Endodermal cell (in vitro differentiated cells): ENCODE results near the gene SCRN3. TPM values are rescaled to one million over a fixed set of nuclear protein-coding genes. Genes with fewer than 3 reads are reported as not detected.

Experiments
- DNase-seq: peaks from one replicate; pipeline ENCODE4 v3.0.0-alpha.2; 2017
- H3K27ac ChIP-seq: 2 replicates; pipeline ENCODE4 v1.5.1; 2013; ENCODE audit warnings: mild to moderate bottlenecking, low read depth, low read length, moderate library complexity
- H3K27me3 ChIP-seq: 2 replicates; pipeline ENCODE4 v1.6.1; 2013; ENCODE audit warnings: mild to moderate bottlenecking, low read length, moderate library complexity; ENCODE audit not compliant: insufficient read depth, control insufficient read depth, poor library complexity, severe bottlenecking
- H3K36me3 ChIP-seq: 2 replicates; pipeline ENCODE4 v1.7.0; 2013; ENCODE audit warnings: mild to moderate bottlenecking, low read length, moderate library complexity; ENCODE audit not compliant: control insufficient read depth, insufficient read depth
- H3K4me1 ChIP-seq: one replicate; pipeline ENCODE4 v1.7.0; 2013; ENCODE audit warnings: low read length; ENCODE audit not compliant: control insufficient read depth, insufficient read depth
- H3K4me3 ChIP-seq: 2 replicates; pipeline ENCODE4 v1.5.1; 2013; ENCODE audit warnings: mild to moderate bottlenecking, low read length, moderate library complexity
- H3K9ac ChIP-seq: 2 replicates; pipeline ENCODE4 v1.6.1; 2013; ENCODE audit warnings: mild to moderate bottlenecking, low read length, moderate library complexity; ENCODE audit not compliant: poor library complexity, severe bottlenecking; ENCODE audit errors: extremely low read depth
- H3K9me3 ChIP-seq: 2 replicates; pipeline ENCODE4 v1.6.1; 2013; ENCODE audit warnings: mild to moderate bottlenecking, low read length, moderate library complexity; ENCODE audit not compliant: control insufficient read depth
- H3K27ac Mint-ChIP-seq: 2 replicates; pipeline ENCODE4 v1.8.0; 2020; ENCODE audit warnings: mixed read lengths
- H3K27me3 Mint-ChIP-seq: 2 replicates; pipeline ENCODE4 v1.8.0; 2021; ENCODE audit warnings: mild to moderate bottlenecking, mixed read lengths; ENCODE audit not compliant: insufficient read depth
- H3K36me3 Mint-ChIP-seq: 2 replicates; pipeline ENCODE4 v1.8.0; 2020; ENCODE audit warnings: low read depth, mixed read lengths
- H3K4me1 Mint-ChIP-seq: 2 replicates; pipeline ENCODE4 v1.8.0; 2020; ENCODE audit warnings: mixed read lengths
- H3K4me3 Mint-ChIP-seq: 2 replicates; pipeline ENCODE4 v1.8.0; 2020; ENCODE audit warnings: mild to moderate bottlenecking, moderate library complexity, mixed read lengths
- H3K9me3 Mint-ChIP-seq: 2 replicates; pipeline ENCODE4 v1.8.0; 2020; ENCODE audit warnings: mild to moderate bottlenecking, mixed read lengths
- WGBS, 2 experiments: methylation state at CpG; one replicate each; pipeline versions ENCODE4 v1.1.5 to v1.1.7; 2013; ENCODE audit warnings: missing lambda C conversion rate in 2 of 2, mixed read lengths in 1 of 2; ENCODE audit not compliant: insufficient coverage in 1 of 2, insufficient read length in 1 of 2; 5-methylcytosine and 5-hydroxymethylcytosine counted together
- total RNA-seq, 2 donors: library from RNA; stranded (reverse); fragmentation: NEBNext Ultra II Directional in 1 of 2; extraction: Animal tissue kit (Norgen Biotek cat#: 25700) in 1 of 2; gene quantifications; 2 replicates in 1 of 2; 3 replicates in 1 of 2; pipeline ENCODE4 v1.2.1, GENCODE V29; 2021
- TF ChIP-seq, protein P1 (sequence below): fragments of 200-600 bp; sonication (generic); conservative IDR thresholded peaks from 2 replicates; pipeline ENCODE4 v1.5.0; 2021; ENCODE audit warnings: antibody characterized with exemption, mild to moderate bottlenecking

Gene SCRN3
- total RNA-seq, 2 donors from 2014 or later = 11.4 to 13.6 TPM

DNA sequence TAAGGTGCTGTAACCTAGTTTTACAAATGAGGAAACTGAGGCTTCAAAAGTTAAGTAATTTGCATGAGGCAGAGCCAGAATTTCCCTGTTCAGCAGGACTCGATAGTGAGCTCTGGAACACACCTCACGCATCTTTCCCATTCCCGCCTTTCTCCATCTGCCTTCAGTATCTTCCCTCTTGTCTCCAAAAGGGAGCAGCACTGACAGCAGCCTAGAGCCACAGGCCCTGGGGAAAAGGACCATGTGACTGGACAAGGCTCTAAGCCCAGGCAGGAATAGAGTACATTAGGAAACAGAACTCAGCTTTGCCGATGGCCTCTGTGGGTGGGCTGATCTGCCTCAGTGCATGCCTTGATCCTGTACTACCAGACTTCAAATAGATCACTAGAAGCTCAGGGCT is 69.8 kb downstream of the SCRN3 start:
- Histone ChIP-seq H3K27ac (no peak overlapping the region), H3K36me3 (no peaks in the 10 kb centered on the region), H3K9ac (no peak overlapping the region), H3K27me3 (no peaks in the 10 kb centered on the region), H3K4me3 (no peak overlapping the region), H3K4me1 (no peaks in the 10 kb centered on the region), H3K9me3 (no peaks in the 10 kb centered on the region)
- TF ChIP-seq, protein P1, sequence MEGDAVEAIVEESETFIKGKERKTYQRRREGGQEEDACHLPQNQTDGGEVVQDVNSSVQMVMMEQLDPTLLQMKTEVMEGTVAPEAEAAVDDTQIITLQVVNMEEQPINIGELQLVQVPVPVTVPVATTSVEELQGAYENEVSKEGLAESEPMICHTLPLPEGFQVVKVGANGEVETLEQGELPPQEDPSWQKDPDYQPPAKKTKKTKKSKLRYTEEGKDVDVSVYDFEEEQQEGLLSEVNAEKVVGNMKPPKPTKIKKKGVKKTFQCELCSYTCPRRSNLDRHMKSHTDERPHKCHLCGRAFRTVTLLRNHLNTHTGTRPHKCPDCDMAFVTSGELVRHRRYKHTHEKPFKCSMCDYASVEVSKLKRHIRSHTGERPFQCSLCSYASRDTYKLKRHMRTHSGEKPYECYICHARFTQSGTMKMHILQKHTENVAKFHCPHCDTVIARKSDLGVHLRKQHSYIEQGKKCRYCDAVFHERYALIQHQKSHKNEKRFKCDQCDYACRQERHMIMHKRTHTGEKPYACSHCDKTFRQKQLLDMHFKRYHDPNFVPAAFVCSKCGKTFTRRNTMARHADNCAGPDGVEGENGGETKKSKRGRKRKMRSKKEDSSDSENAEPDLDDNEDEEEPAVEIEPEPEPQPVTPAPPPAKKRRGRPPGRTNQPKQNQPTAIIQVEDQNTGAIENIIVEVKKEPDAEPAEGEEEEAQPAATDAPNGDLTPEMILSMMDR = peak; percentile 45
- DNase-seq = peak; percentile 75
- Mint-ChIP-seq H3K4me1 (no peaks in the 10 kb centered on the region), H3K9me3 (no peaks in the 10 kb centered on the region), H3K36me3 (no peaks in the 10 kb centered on the region), H3K27ac (no peak overlapping the region), H3K27me3 (peaks cover 10% of the 10 kb centered on the region), H3K4me3 (no peak overlapping the region)
- 87 to 100% methylated on average over 1 to 4 of the region's 4 CpGs for WGBS, 2 experiments

DNA sequence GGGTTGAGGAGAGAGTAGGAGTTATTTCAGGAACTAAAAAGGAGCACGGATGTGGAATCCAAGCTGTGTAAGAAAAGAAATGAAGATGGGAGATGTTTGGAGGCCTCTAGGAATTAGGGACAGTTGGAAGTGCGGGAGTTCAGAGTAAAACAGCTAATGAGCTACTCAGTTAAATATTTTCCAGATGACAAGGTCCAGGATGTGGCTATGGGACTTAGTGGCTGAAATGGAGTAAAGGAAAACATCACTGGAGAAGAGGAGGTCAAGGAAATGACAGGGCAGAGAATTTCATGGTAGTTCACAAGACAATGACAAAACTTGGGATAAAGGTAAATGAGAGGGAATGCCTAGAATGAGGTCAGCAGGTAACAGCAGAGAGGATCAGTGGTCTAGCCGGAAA is 78.3 kb downstream of the SCRN3 start:
- H3K9ac ChIP-seq = no peak overlapping the region
- H3K27ac ChIP-seq = no peak overlapping the region
- H3K27me3 ChIP-seq = no peaks in the 10 kb centered on the region
- no peaks in the 10 kb centered on the region for H3K9me3 ChIP-seq
- no peak overlapping the region for H3K4me3 Mint-ChIP-seq
- TF ChIP-seq, protein P1 = no peak
- 91 to 93% methylated on average over 3 of the region's 3 CpGs for WGBS, 2 experiments
- no peak for DNase-seq
- no peaks in the 10 kb centered on the region for H3K4me1 Mint-ChIP-seq
- H3K4me3 ChIP-seq = no peak overlapping the region
- no peaks in the 10 kb centered on the region for H3K27me3 Mint-ChIP-seq
- H3K4me1 ChIP-seq = no peaks in the 10 kb centered on the region
- H3K27ac Mint-ChIP-seq = no peak overlapping the region
- no peaks in the 10 kb centered on the region for H3K36me3 ChIP-seq
- no peaks in the 10 kb centered on the region for H3K36me3 Mint-ChIP-seq
- peaks cover 3% of the 10 kb centered on the region for H3K9me3 Mint-ChIP-seq

DNA sequence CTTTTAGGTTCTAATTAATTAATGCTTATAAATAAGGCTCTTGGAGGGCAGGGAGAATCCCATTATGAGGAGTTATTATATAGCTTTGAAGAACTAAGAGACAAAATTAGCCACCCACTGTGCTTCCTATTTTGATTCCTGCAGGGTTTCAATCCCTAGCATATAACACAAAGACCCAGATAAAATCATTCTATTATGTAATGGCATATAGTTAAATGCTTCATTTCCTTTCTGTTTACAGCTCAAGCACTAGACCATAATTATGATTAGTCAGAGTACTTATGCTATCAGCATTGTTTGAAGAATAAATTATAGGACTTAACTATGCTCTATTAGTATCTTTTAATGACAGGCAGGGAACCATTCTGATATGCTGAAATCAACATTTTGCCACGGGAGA is 82.2 kb downstream of the SCRN3 start:
- TF ChIP-seq, protein P1 = no peak
- DNase-seq = no peak
- no peaks in the 10 kb centered on the region for H3K27me3 Mint-ChIP-seq
- H3K4me3 Mint-ChIP-seq = no peak overlapping the region
- no peaks in the 10 kb centered on the region for H3K4me1 Mint-ChIP-seq
- no peaks in the 10 kb centered on the region for H3K27me3 ChIP-seq
- no peaks in the 10 kb centered on the region for H3K36me3 ChIP-seq
- H3K36me3 Mint-ChIP-seq = no peaks in the 10 kb centered on the region
- no peaks in the 10 kb centered on the region for H3K9me3 ChIP-seq
- no peak overlapping the region for H3K27ac Mint-ChIP-seq
- H3K4me3 ChIP-seq = no peak overlapping the region
- H3K27ac ChIP-seq = no peak overlapping the region
- H3K9me3 Mint-ChIP-seq = peaks cover 3% of the 10 kb centered on the region
- no peaks in the 10 kb centered on the region for H3K4me1 ChIP-seq
- H3K9ac ChIP-seq = no peak overlapping the region
- WGBS, 2 experiments = 95 to 100% methylated on average over 1 of the region's 1 CpG

Other genes with a start within 250 kb of the SCRN3 start
- gene OLA1, start 147.2 kb upstream of the SCRN3 start, total RNA-seq = 100 to 1,000 TPM; 127 to 181 TPM
- not detected for gene SP9, start 60.8 kb upstream of the SCRN3 start, total RNA-seq
- under 1 TPM; 0.22 to 0.88 TPM for gene GPR155, start 91.3 kb downstream of the SCRN3 start, total RNA-seq
- 10 to 100 TPM; 21.5 to 28.5 TPM for gene WIPF1, start 202.1 kb downstream of the SCRN3 start, total RNA-seq